Embryonic facial prominence (tissue), 1 donor: ENCODE measurements around the gene TPMT.
"Not testable (repeated sequence)": the region's sequence is repeated elsewhere in the genome, so short reads cannot be mapped to it uniquely, and the experiment has no call there.

ENCODE experiments used
- DNase-seq: peaks from one replicate; pipeline ENCODE4 v3.0.0-alpha.2; 2016; ENCODE audit errors: extremely low spot score

TPMT gene

GRCh38 chr6:18154507-18155149 lies at the start of gene TPMT:
Gene TPMT, minus strand, starts transcription at chr6:18155077. Its CDS starts 5,950 bp downstream, at chr6:18149127.
- DNase-seq = no peak

- DNase-seq = no peak
These were observed 48.9 kb upstream of the TPMT start for GRCh38 chr6:18203786-18204185.

GRCh38 chr6:18192026-18192425 lies 37.1 kb upstream of the TPMT start:
- DNase-seq = no peak

- DNase-seq = no peak
These were observed 34.3 kb upstream of the TPMT start for GRCh38 chr6:18189196-18189595.

- no peak for DNase-seq
These were observed 32.8 kb upstream of the TPMT start for GRCh38 chr6:18187701-18188100.

- no peak for DNase-seq
These were observed 31.8 kb upstream of the TPMT start for GRCh38 chr6:18186540-18187250.

GRCh38 chr6:18186033-18186432 lies 31.2 kb upstream of the TPMT start:
- DNase-seq = no peak

GRCh38 chr6:18185624-18186023 lies 30.7 kb upstream of the TPMT start:
- DNase-seq = no peak

- no peak for DNase-seq
These were observed 28.9 kb upstream of the TPMT start for GRCh38 chr6:18183766-18184165.

GRCh38 chr6:18182568-18182967 lies 27.7 kb upstream of the TPMT start:
- DNase-seq = no peak

- DNase-seq = no peak
These were observed 25.0 kb upstream of the TPMT start for GRCh38 chr6:18179770-18180356.

- no peak for DNase-seq
These were observed 24.2 kb upstream of the TPMT start for GRCh38 chr6:18178960-18179615.

- no peak for DNase-seq
These were observed 22.5 kb upstream of the TPMT start for GRCh38 chr6:18177286-18177965.

GRCh38 chr6:18176198-18176597 lies 21.3 kb upstream of the TPMT start:
- not testable (repeated sequence) for DNase-seq

- DNase-seq = no peak
These were observed 17.0 kb upstream of the TPMT start for GRCh38 chr6:18171871-18172270.

GRCh38 chr6:18168264-18168663 lies 13.4 kb upstream of the TPMT start:
- DNase-seq = no peak

GRCh38 chr6:18166312-18167036 lies 11.6 kb upstream of the TPMT start:
- DNase-seq = no peak

GRCh38 chr6:18165751-18166150 lies 10.9 kb upstream of the TPMT start:
- no peak for DNase-seq

- DNase-seq = no peak
These were observed 7.5 kb upstream of the TPMT start for GRCh38 chr6:18162401-18162800.

GRCh38 chr6:18161431-18161830 lies 6.6 kb upstream of the TPMT start:
- no peak for DNase-seq

- DNase-seq = no peak
These were observed 6.0 kb upstream of the TPMT start for GRCh38 chr6:18160911-18161310.
